Measurements from ENCODE around the gene SRGN.
"Not testable (repeated sequence)": the region's sequence is repeated elsewhere in the genome, so short reads cannot be mapped to it uniquely, and the experiment has no call there.

Gene SRGN

GRCh38 chr10:69125554-69125953 lies 37.7 kb downstream of the SRGN start:
- DNase-seq (ENCODE audit: low read depth in 1 of 2, low spot score in 1 of 2): no peak

GRCh38 chr10:69130251-69130650 lies 42.3 kb downstream of the SRGN start:
- no peak for DNase-seq (ENCODE audit: low read depth in 1 of 2, low spot score in 1 of 2)

GRCh38 chr10:69139961-69140360 lies 52.1 kb downstream of the SRGN start:
- no peak for DNase-seq (ENCODE audit: low read depth in 1 of 2, low spot score in 1 of 2)

- DNase-seq (ENCODE audit: low read depth in 1 of 2, low spot score in 1 of 2): no peak
Measured at GRCh38 chr10:69141304-69141703, 53.4 kb downstream of the SRGN start.

- not testable (repeated sequence) for DNase-seq (ENCODE audit: low read depth in 1 of 2, low spot score in 1 of 2)
Measured at GRCh38 chr10:69142074-69142473, 54.2 kb downstream of the SRGN start.

- no peak for DNase-seq (ENCODE audit: low read depth in 1 of 2, low spot score in 1 of 2)
Measured at GRCh38 chr10:69142983-69143382, 55.1 kb downstream of the SRGN start.

GRCh38 chr10:69145329-69145728 lies 57.4 kb downstream of the SRGN start:
- no peak for DNase-seq (ENCODE audit: low read depth in 1 of 2, low spot score in 1 of 2)

- DNase-seq (ENCODE audit: low read depth in 1 of 2, low spot score in 1 of 2): no peak
Measured at GRCh38 chr10:69145864-69146263, 58.0 kb downstream of the SRGN start.

- DNase-seq (ENCODE audit: low read depth in 1 of 2, low spot score in 1 of 2): no peak
Measured at GRCh38 chr10:69146759-69147158, 58.9 kb downstream of the SRGN start.

GRCh38 chr10:69151984-69152383 lies 64.1 kb downstream of the SRGN start:
- no peak for DNase-seq (ENCODE audit: low read depth in 1 of 2, low spot score in 1 of 2)

GRCh38 chr10:69153227-69153626 lies 65.3 kb downstream of the SRGN start:
- no peak for DNase-seq (ENCODE audit: low read depth in 1 of 2, low spot score in 1 of 2)
